Suprapubic skin (tissue), 4 donors: Measurements from ENCODE around the gene ICA1. TPM values are rescaled to one million over a fixed set of nuclear protein-coding genes. Genes with fewer than 3 reads are reported as not detected.

Experiments
- DNase-seq, 2 donors: peaks; one replicate each; pipeline ENCODE4 v3.0.0-alpha.2; 2019; ENCODE audit warnings: low spot score in 2 of 2
- H3K27ac ChIP-seq: fragments of 200-600 bp; sonication (generic); one replicate; pipeline ENCODE4 v1.5.1; 2019
- H3K27me3 ChIP-seq: fragments of 200-600 bp; sonication (generic); one replicate; pipeline ENCODE4 v1.5.1; 2019
- H3K36me3 ChIP-seq: fragments of 200-600 bp; sonication (generic); one replicate; pipeline ENCODE4 v1.5.1; 2019
- H3K4me1 ChIP-seq: fragments of 200-600 bp; sonication (generic); one replicate; pipeline ENCODE4 v1.5.1; 2019
- H3K4me3 ChIP-seq: fragments of 200-600 bp; sonication (generic); one replicate; pipeline ENCODE4 v1.5.1; 2019; ENCODE audit warnings: mild to moderate bottlenecking
- H3K9me3 ChIP-seq: fragments of 200-600 bp; sonication (generic); one replicate; pipeline ENCODE4 v1.5.1; 2019
- EP300 ChIP-seq: sonication (generic); formaldehyde crosslinking; IDR thresholded peaks from one replicate; pipeline ENCODE4 v1.6.1; 2017; ENCODE audit warnings: antibody characterized with exemption
- POLR2A ChIP-seq, 2 donors: fragments of 450-650 bp; IDR thresholded peaks; one replicate each; pipeline ENCODE4 v1.6.1; 2017; ENCODE audit warnings: antibody characterized with exemption in 2 of 2, mild to moderate bottlenecking in 2 of 2, moderate library complexity in 2 of 2
- POLR2AphosphoS5 ChIP-seq, 3 donors: sonication (generic); formaldehyde crosslinking; IDR thresholded peaks; one replicate each; pipeline ENCODE4 v1.6.1; 2017; ENCODE audit warnings: antibody characterized with exemption in 3 of 3
- whole genome bisulfite sequencing: methylation state at CpG from one replicate; pipeline ENCODE4 v1.1.5; 2018; 5-methylcytosine and 5-hydroxymethylcytosine counted together
- total RNA-seq, 4 donors: library from RNA; depleted of rRNA; stranded (reverse); fragments of >200 nt; gene quantifications; one replicate each; pipeline ENCODE4 v1.1.0, GENCODE V29; 2016
- TF ChIP-seq, protein P1 (sequence below), 2 donors: fragments of 200-600 bp in 1 of 2; fragments of 450-650 bp in 1 of 2; sonication (generic) in 1 of 2; IDR thresholded peaks; one replicate each; pipeline ENCODE4 v1.5.1; 2016 to 2019; ENCODE audit warnings: antibody characterized with exemption in 2 of 2, mild to moderate bottlenecking in 1 of 2, moderate library complexity in 1 of 2

ICA1 gene
- total RNA-seq, 4 donors from 2014 or later: 22.3 to 140 (median 38.8) TPM

DNA sequence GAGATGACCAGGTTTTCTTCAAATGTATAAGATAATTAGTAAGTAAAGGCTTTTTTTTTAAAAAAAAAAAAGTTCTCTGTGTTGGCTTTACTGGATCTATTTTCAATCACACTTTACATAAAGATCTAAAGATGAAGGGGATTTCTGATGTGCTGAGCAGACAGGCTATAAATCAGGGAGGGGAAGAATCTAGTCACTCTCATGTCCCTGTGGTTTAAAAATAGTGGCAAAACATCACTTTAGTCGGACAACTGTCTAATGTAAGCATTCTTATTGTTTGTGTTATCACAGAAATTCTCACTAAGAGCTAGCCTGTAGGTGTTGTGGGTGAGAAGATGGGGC is 132.7 kb downstream of the ICA1 start:
- Histone ChIP-seq H3K9me3 (no peaks in the 10 kb centered on the region), H3K36me3 (peaks cover 3% of the 10 kb centered on the region), H3K27ac (no peak overlapping the region), H3K27me3 (no peaks in the 10 kb centered on the region), H3K4me1 (peaks cover 4% of the 10 kb centered on the region), H3K4me3 (no peak overlapping the region)
- no peak for TF ChIP-seq EP300
- no peak for TF ChIP-seq POLR2A (IDR thresholded peaks at IDR 0.05)
- TF ChIP-seq, protein P1, sequence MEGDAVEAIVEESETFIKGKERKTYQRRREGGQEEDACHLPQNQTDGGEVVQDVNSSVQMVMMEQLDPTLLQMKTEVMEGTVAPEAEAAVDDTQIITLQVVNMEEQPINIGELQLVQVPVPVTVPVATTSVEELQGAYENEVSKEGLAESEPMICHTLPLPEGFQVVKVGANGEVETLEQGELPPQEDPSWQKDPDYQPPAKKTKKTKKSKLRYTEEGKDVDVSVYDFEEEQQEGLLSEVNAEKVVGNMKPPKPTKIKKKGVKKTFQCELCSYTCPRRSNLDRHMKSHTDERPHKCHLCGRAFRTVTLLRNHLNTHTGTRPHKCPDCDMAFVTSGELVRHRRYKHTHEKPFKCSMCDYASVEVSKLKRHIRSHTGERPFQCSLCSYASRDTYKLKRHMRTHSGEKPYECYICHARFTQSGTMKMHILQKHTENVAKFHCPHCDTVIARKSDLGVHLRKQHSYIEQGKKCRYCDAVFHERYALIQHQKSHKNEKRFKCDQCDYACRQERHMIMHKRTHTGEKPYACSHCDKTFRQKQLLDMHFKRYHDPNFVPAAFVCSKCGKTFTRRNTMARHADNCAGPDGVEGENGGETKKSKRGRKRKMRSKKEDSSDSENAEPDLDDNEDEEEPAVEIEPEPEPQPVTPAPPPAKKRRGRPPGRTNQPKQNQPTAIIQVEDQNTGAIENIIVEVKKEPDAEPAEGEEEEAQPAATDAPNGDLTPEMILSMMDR (IDR thresholded peaks at IDR 0.05): no peak
- TF ChIP-seq POLR2AphosphoS5 (IDR thresholded peaks at IDR 0.05): no peak
- DNase-seq: no peak
- 81% methylated on average over 1 of the region's 1 CpG for WGBS

DNA sequence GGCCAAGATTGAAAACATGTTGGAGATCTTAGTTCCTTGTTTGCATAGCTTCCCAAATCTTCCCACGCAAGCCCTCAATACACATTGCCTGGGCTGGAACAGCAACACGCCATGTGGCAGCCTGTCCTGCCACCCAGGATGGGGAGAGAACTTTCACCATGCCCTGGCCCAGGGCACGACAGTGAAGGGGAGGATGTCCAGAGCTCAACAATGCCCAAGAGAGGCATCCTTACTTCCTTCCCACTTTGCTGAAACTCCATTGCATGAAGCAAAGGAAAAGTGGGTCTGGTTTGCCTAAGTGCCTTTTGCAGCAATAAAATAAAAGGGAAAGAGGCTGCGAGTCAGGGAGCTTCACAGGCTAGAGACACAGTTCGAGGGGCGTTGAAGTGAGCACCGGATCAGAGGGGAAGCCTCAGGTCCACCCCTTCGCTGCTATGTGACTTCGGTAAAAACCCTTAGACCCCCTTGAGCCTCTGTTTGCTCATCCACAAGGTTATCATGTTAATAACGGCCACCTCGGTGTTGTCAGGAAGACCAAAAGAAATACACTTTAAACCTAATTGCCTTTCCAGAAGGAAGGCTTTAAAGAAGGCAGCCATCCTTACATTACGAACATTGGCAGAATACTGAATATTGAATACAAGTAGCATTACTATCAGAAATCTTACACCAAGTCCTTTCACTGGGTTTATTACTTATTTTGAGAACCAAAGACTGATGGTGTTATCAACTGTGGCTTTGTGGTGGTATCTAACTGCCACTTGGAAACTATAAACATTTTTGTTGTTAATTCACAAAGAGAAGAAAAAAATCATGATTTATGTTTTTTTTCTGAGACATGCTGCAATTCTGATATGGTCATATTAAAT is 133.3 kb downstream of the ICA1 start:
- 78% methylated on average over 12 of the region's 12 CpGs for WGBS
- Histone ChIP-seq H3K27me3 (no peaks in the 10 kb centered on the region), H3K9me3 (no peaks in the 10 kb centered on the region), H3K27ac (no peak overlapping the region), H3K4me3 (no peak overlapping the region), H3K4me1 (peaks cover 4% of the 10 kb centered on the region), H3K36me3 (peaks cover 3% of the 10 kb centered on the region)
- TF ChIP-seq POLR2AphosphoS5 (IDR thresholded peaks at IDR 0.05) (no peak), EP300 (no peak), POLR2A (IDR thresholded peaks at IDR 0.05) (no peak)
- TF ChIP-seq, protein P1 (IDR thresholded peaks at IDR 0.05): no peak
- DNase-seq: no peak

DNA sequence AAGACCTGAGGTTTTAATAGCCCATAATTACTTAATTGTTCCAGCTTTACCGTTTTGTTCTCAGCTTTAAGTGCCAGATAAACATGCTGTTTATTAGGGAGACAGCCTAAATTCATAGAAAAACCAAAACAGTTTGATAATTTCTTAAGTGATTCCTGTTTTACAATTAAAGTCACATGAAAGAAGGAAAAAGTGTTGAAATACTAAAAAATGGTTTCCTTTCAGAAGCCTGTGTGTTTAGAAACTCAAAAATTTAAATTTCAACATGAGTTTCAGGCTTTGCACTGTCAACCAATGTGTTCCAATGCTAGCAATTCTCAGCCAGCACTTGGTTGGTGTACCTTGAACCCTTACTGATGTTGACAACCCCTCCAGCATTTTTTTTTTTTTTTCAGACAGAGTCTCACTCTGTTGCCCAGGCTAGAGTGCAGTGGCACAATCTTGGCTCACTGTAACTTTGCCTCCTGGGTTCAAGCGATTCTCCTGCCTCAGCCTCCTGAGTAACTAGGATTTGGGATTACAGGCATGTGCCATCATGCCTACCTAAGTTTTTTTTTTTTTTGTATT is 135.3 kb downstream of the ICA1 start:
- Histone ChIP-seq H3K27ac (no peak overlapping the region), H3K36me3 (peaks cover 3% of the 10 kb centered on the region)
- WGBS: 76% methylated on average over 2 of the region's 2 CpGs

DNA sequence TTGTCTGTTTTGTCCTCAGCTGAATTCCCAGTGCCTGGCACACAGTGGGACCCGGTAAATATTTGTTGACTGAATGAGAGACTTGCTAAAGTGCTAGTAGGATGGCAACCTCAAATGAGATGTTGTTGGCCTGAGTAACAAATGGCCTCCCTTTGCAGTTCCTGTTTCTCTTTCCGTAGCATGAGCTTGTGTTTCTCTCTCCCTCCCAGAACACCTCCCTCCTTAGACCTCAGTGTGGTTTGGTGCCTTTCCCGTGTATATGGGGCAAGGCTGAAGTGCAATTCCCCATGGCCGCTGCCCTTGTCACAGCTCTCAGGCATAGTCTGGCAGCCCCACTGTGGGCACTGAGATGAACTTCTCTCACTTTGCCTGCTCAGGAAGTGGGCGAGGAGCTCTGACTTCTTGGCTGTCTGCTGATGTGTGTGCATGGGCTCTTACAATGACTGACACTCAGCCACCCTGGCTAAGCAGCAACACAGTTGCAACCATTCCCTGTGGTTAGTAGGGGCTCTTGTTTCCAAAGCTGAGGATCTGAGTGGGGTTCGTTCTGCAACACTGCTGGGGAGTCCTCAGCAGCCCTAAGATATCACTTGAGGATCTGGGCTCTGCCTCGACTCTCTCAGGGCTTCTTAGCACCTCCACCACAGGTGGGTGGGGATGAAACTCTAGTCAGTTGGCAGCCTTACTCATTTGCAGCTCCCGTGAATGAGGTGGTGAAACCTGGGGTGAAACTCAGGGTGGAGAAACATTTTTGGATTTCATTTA is 136.1 kb downstream of the ICA1 start:
- Histone ChIP-seq H3K9me3 (no peaks in the 10 kb centered on the region), H3K27me3 (no peaks in the 10 kb centered on the region), H3K4me3 (no peak overlapping the region), H3K4me1 (peaks cover 4% of the 10 kb centered on the region), H3K27ac (no peak overlapping the region), H3K36me3 (peaks cover 3% of the 10 kb centered on the region)
- TF ChIP-seq POLR2AphosphoS5 (IDR thresholded peaks at IDR 0.05): no peak
- no peak for TF ChIP-seq POLR2A (IDR thresholded peaks at IDR 0.05)
- TF ChIP-seq, protein P1 (IDR thresholded peaks at IDR 0.05): no peak
- no peak for TF ChIP-seq EP300
- DNase-seq: no peak
- WGBS: 67% methylated on average over 8 of the region's 8 CpGs

More for the DNA sequence above, 135.3 kb downstream of the ICA1 start:
- TF ChIP-seq POLR2A (IDR thresholded peaks at IDR 0.05): no peak
- TF ChIP-seq EP300: no peak
- no peak for TF ChIP-seq POLR2AphosphoS5 (IDR thresholded peaks at IDR 0.05)
- TF ChIP-seq, protein P1 (IDR thresholded peaks at IDR 0.05): no peak
- Histone ChIP-seq H3K27me3 (no peaks in the 10 kb centered on the region), H3K9me3 (no peaks in the 10 kb centered on the region), H3K4me3 (no peak overlapping the region), H3K4me1 (peaks cover 4% of the 10 kb centered on the region)
- DNase-seq: no peak

DNA sequence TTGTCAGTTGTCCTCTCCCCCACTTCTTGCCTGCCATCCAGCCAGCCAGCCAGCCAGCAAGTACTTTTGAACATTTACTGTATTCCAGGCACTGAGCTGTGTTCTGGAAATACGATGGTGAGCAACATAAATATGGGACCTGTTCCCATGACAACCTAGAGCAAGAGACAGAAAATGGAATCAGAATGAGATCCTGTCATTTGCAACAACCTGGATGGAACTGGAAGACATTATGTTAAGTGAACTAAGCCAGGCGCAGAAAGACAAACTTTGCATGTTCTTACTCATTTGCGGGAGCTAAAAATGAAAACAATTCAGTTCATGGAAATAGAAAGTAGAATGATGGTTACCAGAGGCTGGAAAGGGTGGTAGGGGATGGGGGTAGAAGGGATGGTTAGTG is 140.7 kb downstream of the ICA1 start:
- Histone ChIP-seq H3K4me1 (peaks cover under 1% of the 10 kb centered on the region), H3K27me3 (no peaks in the 10 kb centered on the region), H3K36me3 (no peaks in the 10 kb centered on the region), H3K4me3 (no peak overlapping the region), H3K27ac (no peak overlapping the region), H3K9me3 (no peaks in the 10 kb centered on the region)
- no peak for DNase-seq
- TF ChIP-seq POLR2AphosphoS5 (IDR thresholded peaks at IDR 0.05) (no peak), EP300 (no peak), POLR2A (IDR thresholded peaks at IDR 0.05) (no peak)
- TF ChIP-seq, protein P1 (IDR thresholded peaks at IDR 0.05): no peak
- whole genome bisulfite sequencing: 74% methylated on average over 3 of the region's 3 CpGs
